DOHH2 (cell line): ENCODE results near the gene EIF4E2.

ENCODE experiments used
- EZH2phosphoT487 ChIP-seq: fragments of 200-600 bp; sonication (generic); IDR thresholded peaks from 2 replicates; pipeline ENCODE4 v1.6.1; 2017; ENCODE audit warnings: borderline replicate concordance, mild to moderate bottlenecking, antibody characterized with exemption, low read length, moderate library complexity, mixed read lengths
- TF ChIP-seq, protein P1 (sequence below): fragments of 200-600 bp; sonication (generic); IDR thresholded peaks from one replicate; pipeline ENCODE4 v1.5.1; 2014; ENCODE audit warnings: antibody characterized with exemption, mild to moderate bottlenecking, low read depth, low read length; ENCODE audit not compliant: poor library complexity, severe bottlenecking

DNA sequence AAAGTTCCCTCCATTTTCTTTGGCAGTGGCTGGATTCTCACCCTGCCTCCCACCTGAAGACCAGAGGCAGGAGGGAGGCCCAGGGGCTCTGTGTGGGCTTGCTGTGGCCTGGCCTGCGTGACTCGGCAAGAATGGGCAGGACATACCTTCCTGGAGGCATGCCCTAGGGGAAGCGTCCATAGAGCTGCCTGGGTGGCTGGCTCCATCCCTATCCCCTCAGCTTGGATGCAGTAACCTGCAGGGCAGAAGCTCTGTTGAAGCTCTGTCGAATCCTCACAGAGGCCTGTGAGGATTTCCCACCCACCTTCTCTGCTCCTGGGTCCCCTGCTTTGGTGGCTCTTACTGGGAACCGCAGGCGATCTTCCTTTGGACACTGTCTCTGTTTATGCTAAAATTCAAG lies 31.6 kb upstream of the EIF4E2 start:
- TF ChIP-seq, protein P1, sequence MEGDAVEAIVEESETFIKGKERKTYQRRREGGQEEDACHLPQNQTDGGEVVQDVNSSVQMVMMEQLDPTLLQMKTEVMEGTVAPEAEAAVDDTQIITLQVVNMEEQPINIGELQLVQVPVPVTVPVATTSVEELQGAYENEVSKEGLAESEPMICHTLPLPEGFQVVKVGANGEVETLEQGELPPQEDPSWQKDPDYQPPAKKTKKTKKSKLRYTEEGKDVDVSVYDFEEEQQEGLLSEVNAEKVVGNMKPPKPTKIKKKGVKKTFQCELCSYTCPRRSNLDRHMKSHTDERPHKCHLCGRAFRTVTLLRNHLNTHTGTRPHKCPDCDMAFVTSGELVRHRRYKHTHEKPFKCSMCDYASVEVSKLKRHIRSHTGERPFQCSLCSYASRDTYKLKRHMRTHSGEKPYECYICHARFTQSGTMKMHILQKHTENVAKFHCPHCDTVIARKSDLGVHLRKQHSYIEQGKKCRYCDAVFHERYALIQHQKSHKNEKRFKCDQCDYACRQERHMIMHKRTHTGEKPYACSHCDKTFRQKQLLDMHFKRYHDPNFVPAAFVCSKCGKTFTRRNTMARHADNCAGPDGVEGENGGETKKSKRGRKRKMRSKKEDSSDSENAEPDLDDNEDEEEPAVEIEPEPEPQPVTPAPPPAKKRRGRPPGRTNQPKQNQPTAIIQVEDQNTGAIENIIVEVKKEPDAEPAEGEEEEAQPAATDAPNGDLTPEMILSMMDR: no peak
- no peak for TF ChIP-seq EZH2phosphoT487
